Femur (tissue), 1 donor: ENCODE measurements around the gene ROPN1B.
A peak's percentile ranks its signal among the peaks of the same experiment; 100 is the strongest.
"Not testable (repeated sequence)": the region's sequence is repeated elsewhere in the genome, so short reads cannot be mapped to it uniquely, and the experiment has no call there.

Source experiments
- DNase-seq: peaks from one replicate; pipeline ENCODE4 v3.0.0-alpha.2; 2017

ROPN1B gene

DNA sequence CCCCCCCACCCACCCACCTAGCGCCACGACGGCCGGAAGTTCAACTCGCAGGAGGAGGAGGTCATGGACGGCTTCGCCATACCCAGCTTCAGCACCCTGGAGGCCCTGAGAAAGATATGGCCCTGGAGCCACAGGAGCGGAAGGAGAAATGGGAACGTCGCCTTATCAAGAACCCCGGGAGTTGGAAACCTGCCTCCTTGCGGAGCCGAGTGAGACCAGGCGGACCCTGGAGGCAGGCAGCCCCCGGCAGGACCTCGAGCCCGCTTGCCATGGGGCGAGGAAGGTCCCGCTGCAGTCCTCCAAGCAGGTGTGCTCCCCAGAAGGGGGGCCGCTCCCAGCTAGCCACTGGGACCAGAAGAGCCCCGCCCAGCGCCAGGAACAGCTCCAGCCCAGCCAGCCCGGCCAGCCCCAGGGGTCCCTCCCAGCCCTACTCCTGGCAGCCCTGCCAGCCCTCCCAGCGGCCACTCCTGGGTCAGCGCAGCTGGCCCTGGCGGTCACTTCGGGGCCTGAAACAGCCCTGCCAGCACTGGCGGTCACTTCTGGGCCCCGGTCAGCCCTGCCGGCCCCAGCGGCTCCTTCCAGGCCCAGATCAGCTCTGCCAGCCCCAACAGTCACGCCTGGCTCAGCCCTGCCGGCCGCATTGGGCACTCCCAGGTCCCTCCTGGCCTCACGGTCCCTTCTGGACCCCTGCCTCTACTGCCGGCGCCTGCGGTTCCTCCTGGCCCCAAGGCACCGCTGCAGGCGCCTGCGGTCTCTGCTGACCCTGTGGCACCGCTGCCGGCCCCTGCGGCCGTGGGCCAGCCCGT is 10.3 kb upstream of the ROPN1B start:
- DNase-seq, result no peak

- DNase-seq, result no peak
Observed at GRCh38 chr3:125959317-125960065, 9.5 kb upstream of the ROPN1B start.

- DNase-seq, result no peak
Observed at GRCh38 chr3:125960066-125960424, 8.9 kb upstream of the ROPN1B start.

GRCh38 chr3:125960456-125961288 is 8.3 kb upstream of the ROPN1B start:
- DNase-seq, result no peak

DNA sequence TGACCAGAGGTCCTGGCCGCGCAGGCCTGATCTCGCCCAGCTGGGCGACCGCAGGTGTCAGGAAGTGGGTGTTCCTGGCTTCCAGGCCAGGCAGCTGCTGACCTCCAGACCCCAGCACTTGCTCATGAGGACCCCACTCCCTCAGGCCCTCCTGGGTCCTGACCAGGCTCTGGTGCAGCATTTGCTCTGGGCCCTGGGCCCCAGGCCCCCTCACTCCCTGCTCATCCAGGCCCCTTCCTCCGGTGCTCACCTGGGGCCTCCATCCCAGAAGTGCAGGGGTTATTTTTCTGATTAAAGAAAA is 7.7 kb upstream of the ROPN1B start:
- no peak for DNase-seq

GRCh38 chr3:125963834-125964233 is 5.1 kb upstream of the ROPN1B start:
- DNase-seq, result not testable (repeated sequence)

GRCh38 chr3:125965505-125965904 is 3.5 kb upstream of the ROPN1B start:
- no peak for DNase-seq

GRCh38 chr3:125967156-125967555 is 1.8 kb upstream of the ROPN1B start:
- DNase-seq, result no peak

GRCh38 chr3:125968121-125968520 is 857 bp upstream of the ROPN1B start:
- not testable (repeated sequence) for DNase-seq

DNA sequence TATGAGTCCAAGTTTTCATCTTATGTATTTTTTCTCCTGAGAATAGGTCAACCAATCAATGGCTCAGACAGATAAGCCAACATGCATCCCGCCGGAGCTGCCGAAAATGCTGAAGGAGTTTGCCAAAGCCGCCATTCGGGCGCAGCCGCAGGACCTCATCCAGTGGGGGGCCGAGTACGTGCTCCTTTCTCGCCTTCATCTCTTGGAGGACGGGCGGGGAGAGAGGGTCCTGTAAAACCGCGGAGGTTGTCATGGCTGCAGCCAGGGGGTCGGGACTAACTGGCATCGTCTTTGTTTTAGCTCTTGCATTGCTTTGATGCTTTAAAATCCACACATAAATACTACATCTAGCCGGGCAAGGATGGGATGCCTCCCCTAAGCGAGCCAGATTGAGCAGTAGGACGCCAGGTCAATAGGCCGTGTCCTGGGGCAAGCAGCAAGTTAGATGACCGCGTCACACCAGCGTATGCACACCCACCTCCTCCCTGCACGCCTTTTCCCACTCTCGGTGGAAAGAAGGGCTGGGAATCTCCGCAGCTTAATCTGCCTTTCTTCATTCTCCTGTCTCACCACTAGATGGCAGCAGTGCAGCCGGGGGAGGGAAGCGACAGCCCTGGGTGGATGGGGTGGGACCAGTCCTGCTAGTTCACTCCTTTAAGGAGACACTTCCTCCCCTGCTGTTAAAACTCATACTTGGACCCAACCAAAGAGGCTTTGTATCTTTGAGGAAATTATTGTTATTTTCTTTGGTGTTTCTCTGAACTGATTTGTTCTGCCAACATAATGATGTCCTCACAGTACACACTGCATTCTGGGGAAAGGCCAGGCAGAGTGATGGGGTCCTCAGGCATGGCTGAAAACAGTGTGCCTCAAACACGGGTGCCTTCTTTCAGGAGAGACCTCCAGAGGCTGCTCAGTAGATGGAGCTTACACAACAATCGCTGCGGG is 3.3 kb downstream of the ROPN1B start:
- DNase-seq, result peak; percentile 51

GRCh38 chr3:125975245-125976002 is 6.4 kb downstream of the ROPN1B start:
- DNase-seq, result not testable (repeated sequence)

DNA sequence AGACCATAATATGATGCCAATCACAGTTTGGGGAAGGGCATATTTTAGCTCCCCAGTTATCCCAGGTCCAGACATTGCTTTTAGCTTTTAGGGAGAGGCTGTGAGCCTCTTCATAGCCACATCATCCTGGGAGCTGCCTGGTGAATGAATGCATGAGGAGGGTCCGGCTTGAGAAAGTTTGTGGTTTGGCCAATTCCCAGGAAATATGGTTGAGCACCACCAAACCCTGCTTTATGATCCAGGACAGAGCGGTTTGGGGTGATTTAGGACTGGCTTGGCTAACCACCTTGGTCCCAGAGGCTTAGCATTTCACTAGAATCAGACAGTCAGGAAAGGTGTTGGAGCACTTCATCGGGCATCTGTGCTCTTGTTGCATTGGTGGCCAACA is 7.0 kb downstream of the ROPN1B start:
- not testable (repeated sequence) for DNase-seq

GRCh38 chr3:125977104-125977503 is 8.1 kb downstream of the ROPN1B start:
- not testable (repeated sequence) for DNase-seq

DNA sequence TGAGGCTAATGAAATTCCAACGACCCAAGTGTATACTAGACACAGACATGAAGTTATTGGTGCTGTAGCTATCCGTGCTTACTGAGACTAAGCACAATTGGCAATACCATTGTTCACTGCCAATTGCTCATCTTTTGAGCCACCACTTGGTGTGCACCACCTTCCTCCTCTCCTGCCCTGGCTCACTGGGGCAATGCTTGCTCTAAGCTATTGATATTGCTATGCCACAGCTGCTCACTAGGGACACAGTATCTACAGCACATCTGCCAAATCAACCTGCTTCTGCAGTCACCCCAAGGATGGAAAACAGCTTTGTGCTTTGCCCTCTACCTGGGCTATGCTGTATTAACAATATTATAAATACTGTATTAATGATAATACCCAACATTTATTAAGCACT is 16.0 kb downstream of the ROPN1B start:
- not testable (repeated sequence) for DNase-seq

GRCh38 chr3:125990253-125990970 is 21.4 kb downstream of the ROPN1B start:
- DNase-seq, result peak; percentile 94

DNA sequence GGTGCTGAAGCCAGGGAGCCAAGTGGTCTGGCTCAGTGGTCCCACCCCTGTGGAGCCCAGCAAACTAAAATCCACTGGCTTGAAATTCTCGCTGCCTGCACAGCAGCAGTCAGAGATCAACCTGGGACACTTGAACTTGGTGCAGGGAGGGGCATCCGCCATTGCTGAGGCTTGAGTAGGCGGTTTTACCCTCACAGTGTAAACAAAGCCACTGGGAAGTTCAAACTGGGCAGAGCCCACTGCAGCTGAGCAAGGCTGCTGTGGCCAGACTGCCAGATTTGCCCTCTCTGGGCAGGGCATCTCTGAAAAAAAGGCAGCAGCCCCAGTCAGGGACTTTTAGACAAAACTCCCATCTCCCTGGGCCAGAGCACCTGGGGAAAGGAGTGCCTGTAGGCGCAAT is 27.8 kb downstream of the ROPN1B start:
- not testable (repeated sequence) for DNase-seq

- no peak for DNase-seq
Observed at GRCh38 chr3:126002189-126002588, 33.2 kb downstream of the ROPN1B start.

GRCh38 chr3:126003447-126004190 is 34.6 kb downstream of the ROPN1B start:
- DNase-seq, result no peak

- DNase-seq, result no peak
Observed at GRCh38 chr3:126004217-126004616, 35.2 kb downstream of the ROPN1B start.

GRCh38 chr3:126004692-126005091 is 35.7 kb downstream of the ROPN1B start:
- DNase-seq, result no peak
